Posterior cingulate gyrus (tissue), 11 donors: Measurements from ENCODE around the gene FHL3.

ENCODE experiments used
- DNase-seq, 10 donors: peaks; one replicate each; pipeline versions ENCODE4 v3.0.0 to v3.0.0-alpha.2; 2020 to 2021; ENCODE audit warnings: mixed read lengths in 3 of 10
- intact Hi-C: fragments of 100-400 bp; cut with DNase I; formaldehyde crosslinking; loops from one replicate; pipeline ENCODE4 v1.15.1; 2023

FHL3 gene, protein sequence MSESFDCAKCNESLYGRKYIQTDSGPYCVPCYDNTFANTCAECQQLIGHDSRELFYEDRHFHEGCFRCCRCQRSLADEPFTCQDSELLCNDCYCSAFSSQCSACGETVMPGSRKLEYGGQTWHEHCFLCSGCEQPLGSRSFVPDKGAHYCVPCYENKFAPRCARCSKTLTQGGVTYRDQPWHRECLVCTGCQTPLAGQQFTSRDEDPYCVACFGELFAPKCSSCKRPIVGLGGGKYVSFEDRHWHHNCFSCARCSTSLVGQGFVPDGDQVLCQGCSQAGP

DNA sequence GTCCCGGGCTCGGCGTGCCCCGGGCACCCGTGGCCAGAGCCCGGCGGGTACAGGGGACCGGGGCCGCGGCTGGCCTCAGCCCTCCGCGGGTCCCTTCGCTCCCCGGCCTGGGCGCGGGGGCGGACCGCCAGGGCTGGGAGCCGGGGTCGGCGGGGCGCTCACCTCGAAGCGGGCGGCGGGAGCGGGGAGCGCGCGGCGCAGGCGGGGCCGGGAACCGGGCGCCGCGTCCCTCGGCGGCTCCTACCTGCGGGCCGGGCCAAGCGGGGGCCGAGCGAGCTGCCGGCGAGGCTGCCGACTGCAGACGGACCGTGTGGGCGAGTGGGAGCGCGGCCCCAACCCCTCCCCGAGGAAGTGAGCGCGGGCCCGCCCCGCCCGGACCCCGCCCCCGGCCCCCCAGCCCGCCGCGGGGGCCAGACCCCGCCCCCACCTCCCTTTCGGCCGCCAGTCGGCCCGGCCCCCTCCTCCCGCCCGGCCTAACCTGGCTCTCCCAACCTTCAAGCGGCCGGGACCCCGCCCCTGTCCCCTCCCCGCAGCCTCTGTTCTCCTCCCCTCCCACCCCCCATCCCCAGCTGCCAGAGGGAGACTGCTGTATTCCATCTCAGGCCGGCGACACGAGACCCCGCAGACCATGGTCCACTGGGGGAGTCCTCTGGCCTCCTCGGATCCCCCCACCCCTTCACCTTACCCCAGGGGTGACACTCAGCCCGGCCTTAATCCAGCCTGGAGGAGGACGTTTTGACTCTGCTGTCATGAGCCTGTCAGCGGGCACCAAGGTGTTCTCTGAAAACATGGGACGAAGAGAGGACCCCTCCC lies at the start of gene FHL3:
Gene FHL3 (minus strand): TSS at position 320 of the 813 bp plus-strand sequence. CDS start 6,102 bp downstream, outside the sequence.
- intact Hi-C loops, result no loop called here
- DNase-seq, result peak in 1 of 10 donors; percentile 28

DNA sequence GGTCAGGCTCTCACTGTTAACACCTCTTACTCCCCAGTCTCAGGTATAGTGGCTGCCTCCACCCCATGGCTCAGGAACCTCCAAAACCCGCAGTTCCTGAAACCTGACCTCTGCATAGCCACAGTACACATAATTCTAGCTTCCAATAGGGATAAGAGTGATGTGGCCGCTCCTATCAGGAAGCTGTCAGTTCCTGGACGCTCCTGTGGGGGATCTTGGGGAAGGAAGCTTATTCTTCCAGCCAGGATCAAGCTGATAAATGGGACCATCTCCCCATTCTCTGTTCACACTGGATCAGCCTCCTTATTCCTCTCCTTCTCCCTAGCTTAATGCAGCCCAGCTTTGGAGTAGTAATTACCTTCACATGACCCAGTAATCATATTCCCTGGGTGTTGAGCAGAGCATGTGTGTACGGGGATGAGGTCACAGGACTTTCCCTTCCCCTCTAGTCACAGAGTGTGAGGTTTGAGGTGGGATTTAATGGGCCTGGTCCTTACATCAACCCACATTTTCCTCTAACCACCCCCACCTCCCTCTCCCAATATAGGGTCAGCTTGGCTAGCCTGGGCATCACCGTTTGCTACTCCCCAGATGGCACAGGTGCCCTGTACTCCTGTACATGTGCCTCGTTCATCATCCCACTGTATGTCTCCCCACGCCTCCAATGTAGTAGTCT lies 48.2 kb upstream of the FHL3 start:
- intact Hi-C loops, result no loop called here
- no peak for DNase-seq

DNA sequence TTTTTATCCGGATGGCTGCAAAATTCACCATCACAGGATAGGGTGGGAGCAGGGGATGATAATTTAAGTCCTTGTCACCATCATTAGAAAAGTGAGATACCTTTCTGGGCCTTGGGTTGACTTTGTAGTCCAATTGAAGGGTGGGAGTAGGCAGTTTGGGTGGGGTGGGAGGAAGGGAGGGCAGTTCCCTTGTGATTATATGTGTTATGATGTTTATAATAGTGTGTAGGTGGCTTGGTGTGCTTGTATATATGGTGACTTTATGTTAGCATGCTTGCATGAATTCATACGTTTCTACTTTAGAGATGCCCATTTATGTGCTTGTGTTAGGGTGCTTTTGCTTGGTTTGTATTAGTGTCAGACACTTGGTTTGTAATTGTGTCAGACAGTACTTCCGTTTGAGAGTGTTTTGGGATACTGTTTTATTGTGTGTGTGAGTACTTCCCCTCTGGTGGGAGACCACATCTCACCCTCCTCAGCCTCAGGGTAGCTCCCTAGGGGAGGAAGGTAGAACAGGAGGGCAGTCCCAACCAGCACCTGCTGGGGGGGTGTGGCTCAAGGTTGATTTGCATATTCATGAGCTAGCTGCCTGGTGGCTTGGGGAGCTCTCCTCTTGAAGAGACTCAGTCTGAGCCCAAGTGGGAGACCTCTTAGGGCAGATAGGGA lies 47.6 kb upstream of the FHL3 start:
- intact Hi-C loops, result no loop called here
- DNase-seq, result no peak

DNA sequence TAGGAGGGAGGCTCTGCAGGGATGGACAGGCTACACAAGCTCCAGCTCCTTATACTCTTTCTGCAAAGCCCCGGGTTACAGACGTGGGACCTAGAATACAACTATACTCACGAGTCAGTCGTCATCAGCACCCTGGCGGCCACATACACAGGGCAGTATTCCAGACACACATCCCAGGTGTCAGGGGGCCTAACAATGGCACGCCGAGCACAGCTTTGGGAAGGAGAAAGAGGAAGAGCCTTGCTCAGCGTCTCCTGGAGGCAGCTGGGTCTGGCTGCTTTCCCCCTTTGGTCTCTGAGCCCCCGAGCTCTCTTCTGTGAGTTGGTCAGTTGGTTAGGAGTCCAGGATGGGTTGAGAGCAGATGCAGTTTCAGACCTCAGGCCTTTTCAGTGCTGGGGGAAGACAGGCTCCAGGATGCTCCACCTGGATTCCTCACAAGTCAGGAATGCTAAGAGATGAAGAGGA lies 45.8 kb upstream of the FHL3 start:
- no peak for DNase-seq
- intact Hi-C loops, result no loop called here

DNA sequence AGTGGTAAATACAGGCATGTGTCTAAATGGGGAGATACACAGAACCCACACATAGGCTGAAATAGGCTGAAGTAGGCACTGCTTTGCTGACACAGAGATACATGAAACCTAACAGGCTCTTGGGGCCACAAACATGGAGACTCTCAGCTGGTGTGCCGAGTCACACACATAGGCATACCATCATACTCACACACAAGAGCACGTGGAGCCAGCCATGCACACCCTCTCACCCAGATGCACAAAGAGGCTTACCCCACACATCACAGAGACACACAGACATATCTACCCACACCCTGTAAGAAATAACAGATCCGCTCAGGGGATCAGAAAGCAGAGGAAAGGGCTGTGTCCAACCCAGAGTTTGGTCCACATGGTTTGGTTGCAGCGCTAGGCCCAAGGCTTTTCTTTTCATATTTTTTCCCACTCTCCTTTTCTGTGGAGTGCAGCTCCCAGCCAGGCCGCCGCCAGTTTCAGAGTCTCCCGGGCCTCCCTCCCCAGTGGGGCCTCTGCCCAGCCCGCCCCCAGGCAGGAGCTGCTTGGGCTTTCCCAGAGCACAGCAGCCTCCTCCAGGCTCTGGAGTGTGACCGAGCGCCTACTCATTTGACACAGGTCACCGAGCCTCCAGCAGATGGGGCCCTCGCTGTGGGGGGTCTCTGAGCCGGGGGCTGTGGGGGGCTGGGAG lies 45.2 kb upstream of the FHL3 start:
- peak in 1 of 10 donors; percentile 72 for DNase-seq
- intact Hi-C loops, result no loop called here

DNA sequence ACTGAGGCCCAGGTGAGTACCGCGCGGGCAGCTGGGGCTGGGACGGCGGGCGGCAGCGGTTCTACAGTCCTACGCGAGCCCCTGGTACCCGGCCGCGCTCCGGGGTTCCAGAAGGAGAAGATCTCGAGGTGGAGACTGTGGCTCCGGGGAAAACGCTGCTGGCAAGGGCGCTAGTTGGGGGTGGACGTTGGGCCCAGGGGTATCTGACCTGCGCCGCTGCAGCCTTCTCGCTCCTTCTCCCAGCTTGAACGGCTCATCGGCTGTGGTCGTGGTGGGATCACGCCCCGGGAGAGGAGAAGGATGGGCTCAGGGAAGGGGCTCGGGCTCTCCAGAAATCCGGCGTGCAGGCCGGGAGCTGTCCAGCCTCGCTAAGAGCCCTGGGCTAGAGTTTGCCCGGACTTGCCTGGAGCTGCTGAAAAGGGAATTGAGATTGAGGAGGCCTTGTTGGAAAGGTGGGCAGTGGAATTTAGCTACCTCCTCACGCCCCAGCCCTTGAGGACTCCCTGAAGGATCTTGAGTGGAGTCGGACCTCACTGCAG lies 42.4 kb upstream of the FHL3 start:
- intact Hi-C loops, result loop anchor here (10.0 kb wide), 1 partner anchor 527 kb away; no protein-coding TSS in a partner anchor
- DNase-seq, result peak in 2 of 10 donors; percentile 79 to 85

DNA sequence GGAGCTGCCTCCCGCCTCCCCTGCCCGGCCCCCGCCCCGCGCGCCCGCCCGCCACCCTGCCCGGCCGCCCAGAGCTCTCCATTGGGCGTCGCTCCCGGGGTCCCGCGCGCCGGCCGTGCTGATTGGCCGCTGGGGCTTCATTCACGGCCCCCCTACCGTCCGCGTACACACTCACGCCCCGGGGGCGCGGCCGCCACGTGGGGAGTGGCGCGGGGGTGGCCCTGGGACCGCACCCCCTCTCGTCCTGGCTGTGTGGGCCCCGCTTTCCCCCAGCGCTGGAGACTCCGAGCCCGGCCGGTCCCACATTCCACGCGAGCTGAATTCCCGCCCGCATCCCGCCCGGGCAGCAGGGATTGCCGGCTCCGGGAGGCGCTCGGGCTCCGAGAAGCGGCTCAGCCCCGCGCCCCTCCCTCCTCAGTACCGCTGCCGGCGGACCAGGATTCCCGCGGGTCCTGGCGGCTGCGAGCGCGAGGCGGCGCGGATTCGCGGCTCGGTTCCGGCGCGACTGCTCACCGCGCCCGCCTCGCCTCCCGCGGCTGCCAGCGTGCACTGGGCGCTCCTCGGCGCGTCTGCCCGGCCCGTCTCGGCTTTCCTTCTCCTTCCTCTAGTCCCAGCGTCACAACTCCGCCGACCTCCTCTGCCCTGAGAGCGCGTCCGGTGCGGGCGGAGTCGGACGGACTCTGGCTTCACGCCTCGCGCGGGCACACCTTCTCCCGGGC lies 41.7 kb upstream of the FHL3 start:
- DNase-seq, result peak; percentile 78 to 98 (median 91)

DNA sequence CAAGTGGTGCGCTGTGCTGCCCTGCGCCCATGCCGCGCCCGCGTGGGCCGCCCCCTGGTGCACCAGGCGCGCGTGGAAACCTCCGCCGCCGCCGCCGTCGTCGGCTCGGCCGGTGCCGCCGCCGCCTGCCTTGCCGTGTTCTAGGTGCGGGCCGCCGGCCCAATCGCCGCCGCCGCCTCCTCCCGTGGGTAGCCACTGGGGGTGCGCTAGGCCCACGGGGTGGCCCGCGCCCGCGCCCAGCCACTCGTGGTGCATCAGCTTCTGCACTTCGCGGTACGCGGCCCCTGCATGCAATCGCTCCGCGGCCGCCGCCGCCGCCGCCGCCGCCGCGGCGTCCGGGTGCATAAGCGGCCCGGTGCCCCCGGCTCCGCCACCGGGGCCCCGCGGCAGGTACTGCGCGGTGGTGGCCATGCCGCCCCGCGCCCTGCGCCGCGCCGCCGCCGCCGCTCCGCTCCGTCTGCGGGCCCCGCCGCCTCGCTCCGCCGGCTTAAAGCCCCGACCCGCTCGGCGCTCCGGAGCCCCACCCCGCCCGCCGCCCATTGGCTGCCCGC lies 41.1 kb upstream of the FHL3 start, which contains the start of gene POU3F1:
Gene POU3F1 (minus strand): TSS at position 461 of the 551 bp plus-strand sequence. CDS start 50 bp downstream, at position 411.
- DNase-seq, result peak in 3 of 10 donors; percentile 59 to 90 (median 77)
- intact Hi-C loops, result loop anchor here (10.0 kb wide), 1 partner anchor 528 kb away; no protein-coding TSS in a partner anchor

More for the DNA sequence above, 41.7 kb upstream of the FHL3 start:
- intact Hi-C loops, result loop anchor here (10.0 kb wide), 1 partner anchor 528 kb away; no protein-coding TSS in a partner anchor

DNA sequence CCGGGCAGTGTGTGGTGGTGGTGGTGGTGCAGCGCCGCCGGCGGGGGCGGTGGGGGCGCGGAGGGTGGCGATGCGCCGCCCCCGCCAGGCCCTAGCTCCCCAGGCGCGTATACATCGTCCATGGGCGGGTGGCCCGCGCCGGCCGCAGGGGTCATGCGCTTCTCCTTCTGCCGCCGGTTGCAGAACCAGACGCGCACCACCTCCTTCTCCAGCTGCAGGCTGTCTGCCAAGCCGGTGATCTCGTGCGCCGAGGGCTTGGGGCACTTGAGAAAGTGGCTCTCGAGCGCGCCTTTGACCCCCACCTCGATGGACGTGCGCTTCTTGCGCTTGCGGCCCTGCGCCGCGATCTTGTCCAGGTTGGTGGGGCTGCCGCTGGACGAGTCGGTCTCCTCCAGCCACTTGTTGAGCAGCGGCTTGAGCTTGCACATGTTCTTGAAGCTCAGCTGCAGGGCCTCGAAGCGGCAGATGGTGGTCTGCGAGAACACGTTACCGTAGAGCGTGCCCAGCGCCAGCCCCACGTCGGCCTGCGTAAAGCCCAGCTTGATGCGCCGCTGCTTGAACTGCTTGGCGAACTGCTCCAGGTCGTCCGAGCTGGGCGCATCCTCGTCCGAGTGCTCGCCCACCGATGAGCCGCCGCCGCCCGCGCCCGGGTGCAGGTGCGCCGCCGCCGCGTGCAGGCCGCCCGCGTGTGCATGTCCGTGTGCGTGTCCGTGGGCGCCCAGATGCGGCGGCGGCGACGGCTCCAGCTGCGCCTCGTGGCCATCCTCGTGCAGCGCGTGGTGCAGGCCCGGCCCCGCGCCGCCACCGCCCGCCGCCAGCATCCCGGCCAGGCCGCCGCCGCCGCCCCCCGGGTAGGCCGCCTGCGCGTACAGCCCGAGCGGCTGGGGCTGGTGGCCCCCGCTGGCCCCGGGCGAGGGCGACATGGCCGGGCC lies 40.4 kb upstream of the FHL3 start:
- peak in 2 of 10 donors; percentile 71 to 81 for DNase-seq
- intact Hi-C loops, result loop anchor here (10.0 kb wide), 1 partner anchor 529 kb away; no protein-coding TSS in a partner anchor

DNA sequence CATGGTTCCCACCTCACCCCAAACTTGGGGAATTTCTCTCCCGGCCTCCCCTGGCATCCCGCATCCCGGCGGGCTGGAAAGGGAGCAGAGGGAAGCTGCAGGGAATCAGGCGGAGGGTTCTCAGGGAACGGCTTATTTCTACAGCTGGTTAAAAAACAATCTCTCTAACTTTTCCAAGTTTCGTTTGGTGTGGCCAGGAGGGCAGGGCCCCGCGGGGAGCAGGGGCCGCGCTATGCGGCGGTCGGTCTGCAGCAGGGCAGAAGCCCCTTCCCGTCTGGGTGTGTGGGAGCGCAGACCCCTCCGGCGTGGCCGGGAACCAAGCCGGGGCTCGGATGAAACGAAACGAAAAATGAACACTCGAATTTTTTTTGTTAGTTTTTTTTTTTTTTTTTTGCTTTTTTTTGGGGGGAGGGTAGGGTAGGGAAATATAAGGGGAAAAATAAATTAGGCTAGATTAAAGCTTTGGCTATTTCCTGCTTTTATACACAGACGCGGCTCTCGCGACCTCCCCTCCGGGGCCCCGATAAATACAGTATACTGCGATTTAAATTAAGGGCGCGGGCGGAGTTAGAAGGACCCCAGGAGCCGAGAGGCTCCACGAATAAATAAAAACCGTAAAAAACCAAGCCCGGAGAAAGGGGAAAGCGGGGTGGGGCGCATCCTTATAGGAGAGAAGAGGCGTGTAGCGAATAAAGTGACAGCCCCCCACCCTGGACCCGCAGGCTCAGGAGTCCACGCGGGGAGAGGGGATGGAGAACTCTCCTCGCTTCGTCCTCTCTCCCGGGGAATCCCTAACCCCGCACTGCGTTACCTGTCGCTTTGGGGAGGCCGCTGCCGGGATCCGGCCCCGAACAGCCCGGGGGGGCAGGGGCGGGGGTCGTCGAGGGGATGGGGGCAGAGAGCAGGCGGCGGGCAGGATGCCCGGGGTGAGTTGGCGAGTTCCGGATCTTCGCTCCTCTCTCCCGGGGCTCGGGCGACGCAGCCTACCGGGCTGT lies 39.2 kb upstream of the FHL3 start:
- intact Hi-C loops, result loop anchor here (10.0 kb wide), 1 partner anchor 530 kb away; no protein-coding TSS in a partner anchor
- peak in 2 of 10 donors; percentile 55 to 77 for DNase-seq

DNA sequence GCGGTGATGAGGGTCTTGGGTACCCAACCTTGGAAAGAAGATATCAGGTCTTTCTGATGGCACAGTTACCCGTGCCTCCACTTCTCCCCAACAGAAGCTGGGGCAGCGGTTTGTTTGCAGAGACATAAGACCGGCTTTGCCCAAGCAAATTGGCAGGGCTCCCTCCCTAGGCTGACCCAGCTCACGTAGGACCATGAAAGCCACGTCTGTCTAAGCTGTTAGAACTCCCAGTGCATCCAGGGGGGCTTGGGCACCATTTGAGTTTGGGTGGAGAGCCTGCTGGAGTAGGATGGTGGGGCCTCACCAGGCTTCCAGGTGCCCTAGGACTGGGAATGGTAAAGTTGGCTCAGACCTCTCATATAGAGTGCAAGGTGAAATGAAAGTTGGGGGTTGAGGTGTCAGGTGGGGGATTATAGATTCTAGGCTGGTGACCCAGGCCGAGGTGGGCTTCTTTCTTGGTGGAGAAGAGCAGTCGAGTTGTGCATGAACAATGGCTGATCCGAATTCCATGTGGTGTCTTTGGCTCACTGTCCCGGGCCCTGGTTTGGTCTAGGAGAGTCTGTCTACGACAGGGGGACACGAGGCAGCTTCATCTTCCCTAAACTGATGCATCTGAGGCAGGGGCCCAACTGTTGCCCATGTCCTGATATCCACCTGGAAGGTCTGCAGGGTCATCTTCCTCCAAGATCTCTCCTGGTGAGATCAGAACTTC lies 37.9 kb upstream of the FHL3 start:
- peak in 2 of 10 donors; percentile 73 to 78 for DNase-seq
- intact Hi-C loops, result loop anchor here (10.0 kb wide), 1 partner anchor 532 kb away; no protein-coding TSS in a partner anchor

DNA sequence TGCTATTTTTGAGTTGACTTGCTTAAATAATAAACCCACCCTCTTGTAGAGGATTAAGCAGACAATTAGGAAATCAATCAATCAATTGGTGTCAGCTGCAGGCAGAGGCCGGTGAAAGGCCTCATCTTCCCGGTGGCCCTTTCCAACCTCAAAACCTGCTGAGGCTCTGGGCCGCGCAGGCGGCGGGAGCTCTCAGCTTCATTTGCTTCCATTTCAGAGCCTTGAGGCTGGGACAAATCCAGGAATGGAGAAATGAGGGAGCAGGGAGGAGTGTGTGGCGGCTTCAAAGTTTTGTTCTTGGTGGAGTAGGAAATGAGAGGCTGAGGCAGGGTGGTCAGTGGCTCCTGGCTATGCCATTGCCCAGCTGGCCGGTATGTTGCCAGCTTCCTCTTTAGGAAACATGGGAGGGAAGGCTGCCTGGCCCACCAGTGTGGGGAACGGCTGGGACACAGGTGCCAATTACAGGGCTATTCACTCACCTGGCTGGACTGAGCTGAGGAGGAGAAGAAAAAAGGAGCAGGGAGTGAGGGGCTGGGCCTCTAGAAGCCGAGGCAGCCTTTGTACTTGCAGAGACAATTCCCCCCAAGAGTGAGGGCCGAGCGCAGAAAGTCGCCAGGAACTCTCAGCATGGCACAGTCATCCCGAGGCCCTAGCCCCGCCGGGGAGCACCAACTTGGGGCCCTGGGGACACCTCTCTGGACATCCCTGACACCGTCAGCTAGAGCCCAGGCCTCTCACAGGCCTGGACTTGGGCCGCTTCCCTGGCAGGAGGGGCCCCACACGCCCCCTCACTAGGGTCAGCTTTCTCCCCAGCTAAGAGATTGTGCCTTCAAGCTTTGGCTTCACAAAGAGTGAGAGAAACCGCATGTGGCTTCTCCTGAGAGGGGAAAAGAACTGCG lies 36.9 kb upstream of the FHL3 start:
- intact Hi-C loops, result loop anchor here (10.0 kb wide), 1 partner anchor 533 kb away; no protein-coding TSS in a partner anchor
- DNase-seq, result peak in 2 of 10 donors; percentile 67 to 71

DNA sequence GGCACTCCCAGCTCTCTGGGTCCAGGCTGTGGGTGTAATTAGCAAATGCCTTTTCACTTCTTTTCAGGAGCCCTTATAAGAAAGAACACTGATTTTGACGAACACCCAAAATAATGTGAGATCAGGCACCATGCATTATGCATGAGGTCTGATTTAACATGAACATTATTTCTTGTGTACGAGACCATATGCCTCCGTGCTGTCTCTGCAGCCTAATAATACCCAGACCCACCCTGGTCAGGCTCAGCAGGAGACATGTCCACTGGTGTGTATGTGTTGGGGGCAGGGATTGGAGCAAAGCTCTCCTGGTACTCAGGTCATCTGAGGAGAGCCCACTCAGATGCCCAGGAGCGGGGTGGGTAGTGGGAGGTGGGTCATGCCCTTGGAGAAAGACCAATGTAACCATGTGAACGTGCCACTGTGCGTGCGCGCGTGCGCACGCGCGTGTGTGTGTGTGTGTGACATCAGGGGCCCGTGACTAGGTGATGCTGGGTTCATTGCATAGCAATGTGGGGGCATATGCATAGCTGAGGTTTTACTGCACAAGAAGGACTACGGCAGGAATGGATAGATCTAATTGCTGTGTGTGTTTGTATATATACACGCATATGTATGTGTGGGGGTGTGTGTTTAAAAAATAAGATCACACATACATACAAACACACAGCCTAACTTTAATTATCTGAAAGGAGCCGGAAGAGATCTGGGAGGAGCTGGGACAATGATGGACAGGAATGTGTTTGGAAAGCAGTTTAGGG lies 34.2 kb upstream of the FHL3 start:
- DNase-seq, result peak in 1 of 10 donors; percentile 80

More for the DNA sequence above, 34.2 kb upstream of the FHL3 start:
- intact Hi-C loops, result loop anchor here (10.0 kb wide), 1 partner anchor 535 kb away; no protein-coding TSS in a partner anchor
